GM19463 (cell line): ENCODE measurements around the gene CYP2S1.
"Not testable (repeated sequence)": the region's sequence is repeated elsewhere in the genome, so short reads cannot be mapped to it uniquely, and the experiment has no call there.

Experiments
- ATAC-seq: cut with Tn5 transposase; IDR thresholded peaks from one replicate; pipeline ENCODE4 v1.9.1; 2021; ENCODE audit warnings: mild to moderate bottlenecking, moderate library complexity; ENCODE audit not compliant: unreplicated experiment

Gene CYP2S1

GRCh38 chr19:41193430-41194156 lies 574 bp downstream of the CYP2S1 start:
- ATAC-seq: no peak

- ATAC-seq: no peak
Measured at GRCh38 chr19:41194157-41194552, 1.1 kb downstream of the CYP2S1 start.

GRCh38 chr19:41195675-41196497 lies 2.9 kb downstream of the CYP2S1 start:
- ATAC-seq: no peak

- no peak for ATAC-seq
Measured at GRCh38 chr19:41198559-41198958, 5.5 kb downstream of the CYP2S1 start.

GRCh38 chr19:41203371-41203770 lies 10.4 kb downstream of the CYP2S1 start:
- no peak for ATAC-seq

- ATAC-seq: not testable (repeated sequence)
Measured at GRCh38 chr19:41204338-41204737, 11.3 kb downstream of the CYP2S1 start.

- ATAC-seq: no peak
Measured at GRCh38 chr19:41205995-41206394, 13.0 kb downstream of the CYP2S1 start.

- ATAC-seq: no peak
Measured at GRCh38 chr19:41206456-41206855, 13.4 kb downstream of the CYP2S1 start.

- ATAC-seq: no peak
Measured at GRCh38 chr19:41206926-41207750, 14.1 kb downstream of the CYP2S1 start.

GRCh38 chr19:41214161-41214560 lies 21.1 kb downstream of the CYP2S1 start:
- ATAC-seq: no peak

GRCh38 chr19:41217741-41218140 lies 24.7 kb downstream of the CYP2S1 start:
- no peak for ATAC-seq

- no peak for ATAC-seq
Measured at GRCh38 chr19:41218249-41218614, 25.2 kb downstream of the CYP2S1 start.

GRCh38 chr19:41218615-41219507 lies 25.8 kb downstream of the CYP2S1 start, which contains the start of gene AXL:
AXL (plus strand) TSS chr19:41219223; CDS start chr19:41219393, 170 bp downstream.
- ATAC-seq: no peak

- no peak for ATAC-seq
Measured at GRCh38 chr19:41219924-41220567, 27.0 kb downstream of the CYP2S1 start.

- no peak for ATAC-seq
Measured at GRCh38 chr19:41220811-41221210, 27.8 kb downstream of the CYP2S1 start.

GRCh38 chr19:41221514-41222205 lies 28.6 kb downstream of the CYP2S1 start:
- ATAC-seq: no peak

GRCh38 chr19:41222240-41222639 lies 29.2 kb downstream of the CYP2S1 start:
- ATAC-seq: no peak

GRCh38 chr19:41223431-41224234 lies 30.6 kb downstream of the CYP2S1 start:
- ATAC-seq: no peak
